ELF-1 (cell line): ENCODE measurements around the gene MARCO.
"Not testable (repeated sequence)": the region's sequence is repeated elsewhere in the genome, so short reads cannot be mapped to it uniquely, and the experiment has no call there.

Source experiments
- DNase-seq: peaks from one replicate; pipeline ENCODE4 v3.0.0-alpha.2; 2016; ENCODE audit warnings: low read depth, low spot score

The MARCO gene

GRCh38 chr2:118974103-118974993, 32.4 kb downstream of the MARCO start:
- no peak for DNase-seq

DNA sequence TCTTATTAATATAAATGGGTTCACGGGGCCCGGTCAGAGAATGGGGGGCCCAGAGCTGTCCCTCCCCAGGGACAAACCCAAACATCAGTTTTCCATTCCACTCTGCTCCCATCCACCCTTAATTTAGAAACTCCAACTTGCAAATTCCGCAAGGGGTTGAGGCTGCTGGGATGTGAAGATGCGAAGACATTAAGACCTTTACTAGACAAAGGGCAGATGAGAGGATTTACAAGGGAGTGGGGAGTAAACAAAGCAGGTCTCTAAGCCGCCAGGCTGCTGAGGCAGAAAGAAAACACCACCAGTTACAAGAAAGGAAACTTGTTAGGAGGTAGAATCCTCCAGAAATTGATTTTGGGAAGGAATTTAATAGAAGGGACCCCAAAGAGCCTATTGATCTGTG, 33.1 kb downstream of the MARCO start:
- DNase-seq = no peak

DNA sequence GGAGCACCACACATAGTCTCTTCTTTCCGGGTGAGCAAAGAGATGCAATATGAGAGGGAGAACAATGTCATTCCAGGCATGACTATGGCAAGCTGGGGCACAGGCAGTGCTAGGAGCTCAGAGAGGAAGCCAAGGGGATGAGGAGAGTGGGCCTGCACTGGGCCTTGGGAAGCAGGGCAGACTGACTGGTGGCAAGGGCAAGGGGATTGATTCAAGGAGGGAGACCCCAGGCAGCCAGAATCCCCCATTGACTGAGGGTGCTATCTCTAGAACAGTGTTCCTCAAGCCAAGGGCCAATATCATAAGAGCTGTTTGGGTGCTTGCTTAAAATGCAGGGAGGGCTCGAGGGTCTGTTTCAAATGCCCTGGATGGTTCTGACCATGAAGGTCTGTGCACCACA, 36.1 kb downstream of the MARCO start:
- no peak for DNase-seq

DNA sequence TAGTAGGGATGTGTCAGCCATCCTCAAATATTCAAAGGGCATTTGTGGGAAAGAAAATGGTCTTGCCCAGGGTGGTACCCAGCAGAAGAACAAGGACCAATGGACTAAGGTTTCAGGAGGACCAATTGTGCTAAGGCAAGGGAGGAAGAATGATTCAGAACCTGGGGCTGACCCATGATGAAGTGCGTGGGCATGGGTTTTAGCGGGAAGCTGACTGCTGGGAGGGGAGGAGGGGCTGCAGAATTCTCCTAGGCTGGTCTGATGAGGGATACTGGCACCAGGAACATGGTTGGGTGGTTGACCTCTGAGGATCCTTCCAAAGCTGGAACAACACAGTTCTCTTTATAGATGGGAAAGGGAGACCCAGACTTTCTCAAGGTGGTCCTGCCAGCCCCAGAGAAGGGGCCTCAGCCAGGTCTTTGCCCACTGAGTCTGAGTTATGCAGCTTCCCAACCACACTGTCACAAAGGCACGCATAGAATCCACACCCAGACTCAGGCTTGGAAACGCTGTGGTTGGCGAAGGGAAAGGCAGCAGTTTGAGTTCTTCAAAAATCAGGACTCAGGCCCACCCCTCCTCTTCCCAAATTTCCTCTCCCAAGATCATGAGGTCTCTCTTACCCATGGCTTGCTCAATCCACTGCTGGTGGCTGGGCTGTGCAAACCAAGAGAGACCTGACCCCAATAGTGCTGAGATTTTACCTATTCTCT, 37.3 kb downstream of the MARCO start:
- DNase-seq = no peak

- DNase-seq = no peak
Measured at GRCh38 chr2:118980022-118980421, 38.0 kb downstream of the MARCO start.

DNA sequence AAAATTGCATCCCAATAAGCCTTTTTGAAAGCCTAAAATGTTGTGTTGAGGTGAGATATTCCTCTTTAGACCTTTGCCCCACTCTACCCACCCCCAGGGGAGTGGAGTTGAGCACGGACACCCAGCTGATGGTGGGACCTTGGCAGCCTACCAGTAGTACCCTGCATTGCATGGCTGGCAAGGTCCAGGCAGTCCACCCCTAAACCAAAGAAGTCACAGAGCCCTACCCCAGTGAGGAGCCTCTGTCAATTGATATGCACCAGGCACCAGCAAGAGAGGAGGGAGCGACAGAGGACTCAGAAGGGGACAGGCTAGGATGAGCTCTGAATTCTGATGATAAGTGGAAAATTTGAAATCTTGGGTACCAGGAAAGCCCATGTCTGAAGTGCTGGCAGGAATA, 38.6 kb downstream of the MARCO start:
- DNase-seq = no peak

DNA sequence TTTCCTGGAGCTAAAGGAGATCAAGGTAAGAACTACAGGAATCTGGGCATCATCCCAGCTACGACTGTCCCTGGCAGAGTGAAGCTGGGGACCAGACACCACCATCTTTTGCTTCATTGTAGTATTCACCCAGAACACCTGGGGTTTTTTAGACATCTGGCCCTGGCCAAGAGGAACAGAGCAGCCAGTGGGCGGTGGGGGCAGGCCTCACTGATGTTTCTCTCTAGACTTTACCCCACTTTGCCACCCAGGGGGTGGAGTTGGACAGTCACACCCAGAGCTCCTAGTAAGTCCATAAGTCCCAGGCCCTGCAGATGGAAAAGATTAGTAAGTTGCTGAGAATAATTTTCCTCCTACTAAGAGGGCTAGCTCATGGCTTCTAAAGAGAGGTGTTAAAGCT, 39.6 kb downstream of the MARCO start:
- no peak for DNase-seq

DNA sequence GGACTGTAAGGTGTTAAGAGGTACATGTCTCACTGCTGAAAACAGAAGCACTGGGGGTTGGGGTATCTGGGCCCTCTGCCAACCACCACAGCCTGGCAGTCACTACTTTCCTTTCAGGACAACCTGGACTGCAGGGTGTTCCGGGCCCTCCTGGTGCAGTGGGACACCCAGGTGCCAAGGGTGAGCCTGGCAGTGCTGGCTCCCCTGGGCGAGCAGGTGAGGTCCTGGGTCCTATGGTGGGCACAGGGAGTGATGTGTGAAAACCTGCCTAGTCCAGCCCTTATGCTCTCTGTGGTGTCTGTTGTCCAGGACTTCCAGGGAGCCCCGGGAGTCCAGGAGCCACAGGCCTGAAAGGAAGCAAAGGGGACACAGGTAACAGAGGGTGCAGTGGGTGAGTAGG, 40.0 kb downstream of the MARCO start:
- DNase-seq = no peak

DNA sequence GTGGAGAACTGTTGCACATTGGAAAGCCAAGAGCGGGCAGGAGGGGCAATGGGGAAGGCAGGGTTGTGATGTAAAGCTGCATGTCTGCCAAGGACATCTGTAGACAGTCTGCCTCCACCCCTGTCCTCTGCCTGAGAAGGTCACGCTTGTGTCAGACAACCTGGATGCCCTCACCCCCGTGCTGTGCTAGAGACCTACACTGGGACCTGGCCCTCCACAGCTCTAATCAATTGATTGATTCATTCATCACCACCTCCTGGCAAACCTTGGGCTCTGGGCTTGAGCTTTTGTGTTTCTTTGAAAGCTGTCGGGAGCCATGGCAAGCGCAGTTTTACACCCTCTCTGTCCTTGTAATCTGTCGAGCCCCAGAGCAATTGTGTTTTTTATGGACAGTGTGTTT, 41.1 kb downstream of the MARCO start:
- no peak for DNase-seq

DNA sequence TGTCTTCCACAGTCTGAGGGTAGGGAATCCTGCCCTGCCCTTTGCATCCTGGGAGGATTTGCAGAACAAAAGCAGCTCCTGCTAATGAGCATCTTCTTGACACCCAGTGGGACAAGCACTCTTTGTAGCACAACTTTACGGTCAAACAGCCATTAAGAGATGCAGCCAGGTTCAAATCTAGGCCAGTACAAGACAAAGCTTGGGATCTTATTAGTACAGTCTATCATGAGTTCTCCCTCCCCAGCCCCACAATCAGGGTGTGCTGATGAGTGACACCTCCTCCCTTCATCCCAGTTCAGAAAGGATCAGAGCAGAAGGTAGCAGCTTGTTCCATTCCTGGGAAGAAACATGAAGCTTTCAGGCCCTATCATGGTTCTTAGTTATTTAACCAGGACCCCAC, 41.9 kb downstream of the MARCO start:
- no peak for DNase-seq

DNA sequence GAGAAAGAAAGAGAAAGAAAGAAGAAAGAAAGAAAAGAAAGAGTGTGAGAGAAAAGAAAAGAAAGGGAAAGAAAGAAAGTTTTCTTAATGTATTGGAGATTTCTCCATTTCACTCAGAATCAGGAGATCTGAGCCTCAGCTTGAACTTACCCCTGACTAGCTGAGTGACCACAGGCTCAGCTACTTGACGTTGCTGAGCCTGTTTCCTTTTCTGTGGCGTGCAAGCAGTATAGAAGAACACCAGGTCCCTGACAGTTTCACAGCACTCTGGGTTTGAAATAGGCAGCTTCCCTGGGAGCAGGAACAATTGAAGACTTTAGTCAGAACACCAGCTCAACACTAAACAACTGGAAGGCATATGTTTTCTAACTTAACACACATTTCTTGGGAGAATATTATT, 44.7 kb downstream of the MARCO start:
- no peak for DNase-seq

DNA sequence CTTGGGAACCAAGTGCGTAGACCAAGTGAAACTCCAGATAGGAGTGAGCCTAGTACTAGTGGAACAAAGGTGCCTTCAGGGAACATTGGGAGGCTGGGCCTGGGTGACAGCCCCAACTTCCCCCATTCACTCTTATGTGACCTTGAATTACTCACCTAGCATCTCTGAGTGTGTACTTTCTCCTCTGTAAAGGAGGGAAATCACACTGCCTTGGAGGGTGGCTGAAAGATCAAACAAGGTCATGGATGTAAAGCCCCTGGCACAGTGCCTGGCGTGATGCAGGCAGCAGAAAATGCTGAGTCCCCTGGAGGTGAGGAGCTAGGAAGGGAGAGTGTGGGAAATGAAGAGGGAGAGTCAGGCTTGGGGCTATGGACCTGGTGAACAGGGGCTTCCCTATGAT, 45.9 kb downstream of the MARCO start:
- DNase-seq = no peak

DNA sequence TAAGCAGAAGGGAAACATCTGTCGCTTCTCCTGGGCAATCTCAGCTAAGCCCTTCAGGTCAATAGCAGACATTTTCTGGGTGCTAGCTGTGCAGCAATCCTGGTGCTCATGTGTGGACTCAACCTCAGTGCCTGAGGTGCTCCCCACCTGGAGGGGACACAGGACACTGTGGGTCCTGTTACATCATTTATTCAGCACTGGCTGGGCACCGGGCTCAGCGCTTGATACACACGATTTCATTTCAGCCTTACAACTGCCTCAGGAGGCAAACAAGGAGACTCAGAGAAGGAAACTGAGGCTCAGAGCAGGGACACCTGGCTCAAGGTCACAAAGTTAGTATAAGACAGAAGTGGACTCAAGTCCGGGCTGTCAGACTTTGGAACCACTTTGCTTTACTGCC, 46.7 kb downstream of the MARCO start:
- DNase-seq = no peak

DNA sequence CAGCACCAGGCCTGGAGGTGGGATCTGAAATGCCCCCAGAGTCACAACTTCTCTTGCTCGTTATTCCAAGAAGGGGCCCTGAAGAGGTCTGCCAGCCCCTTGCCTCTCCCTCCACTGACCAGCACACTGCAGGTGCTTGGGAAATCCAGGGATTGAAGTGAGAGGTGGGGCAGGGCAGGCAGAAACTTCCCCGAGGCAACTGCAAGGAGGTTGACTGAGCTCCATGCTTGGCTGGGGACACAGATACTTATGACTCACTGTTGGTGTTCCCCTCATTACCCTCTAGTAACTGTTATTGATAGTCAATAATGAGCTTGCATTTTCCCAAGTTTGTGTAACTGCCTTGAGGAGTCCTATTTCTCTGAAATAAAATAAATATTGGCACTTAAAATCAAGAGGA, 47.5 kb downstream of the MARCO start:
- peak; percentile 34 for DNase-seq

GRCh38 chr2:118990757-118991545, 49.0 kb downstream of the MARCO start:
- no peak for DNase-seq

DNA sequence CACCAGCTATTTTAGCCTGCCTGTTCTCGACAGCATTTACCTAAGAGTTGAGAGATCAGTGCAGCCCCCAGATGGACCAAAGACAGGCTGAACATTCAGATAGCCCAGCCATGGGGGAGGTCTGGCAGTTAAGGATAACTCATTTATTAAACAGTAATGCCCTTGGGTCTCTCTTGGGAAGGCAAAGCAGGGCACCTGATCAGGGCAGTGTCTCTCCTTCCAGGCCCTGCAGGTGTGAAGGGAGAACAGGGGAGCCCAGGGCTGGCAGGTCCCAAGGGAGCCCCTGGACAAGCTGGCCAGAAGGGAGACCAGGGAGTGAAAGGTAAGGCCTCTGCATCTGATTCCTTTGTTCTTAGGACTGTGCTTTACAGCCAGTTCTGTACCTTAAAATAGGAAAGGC, 49.6 kb downstream of the MARCO start:
- no peak for DNase-seq

DNA sequence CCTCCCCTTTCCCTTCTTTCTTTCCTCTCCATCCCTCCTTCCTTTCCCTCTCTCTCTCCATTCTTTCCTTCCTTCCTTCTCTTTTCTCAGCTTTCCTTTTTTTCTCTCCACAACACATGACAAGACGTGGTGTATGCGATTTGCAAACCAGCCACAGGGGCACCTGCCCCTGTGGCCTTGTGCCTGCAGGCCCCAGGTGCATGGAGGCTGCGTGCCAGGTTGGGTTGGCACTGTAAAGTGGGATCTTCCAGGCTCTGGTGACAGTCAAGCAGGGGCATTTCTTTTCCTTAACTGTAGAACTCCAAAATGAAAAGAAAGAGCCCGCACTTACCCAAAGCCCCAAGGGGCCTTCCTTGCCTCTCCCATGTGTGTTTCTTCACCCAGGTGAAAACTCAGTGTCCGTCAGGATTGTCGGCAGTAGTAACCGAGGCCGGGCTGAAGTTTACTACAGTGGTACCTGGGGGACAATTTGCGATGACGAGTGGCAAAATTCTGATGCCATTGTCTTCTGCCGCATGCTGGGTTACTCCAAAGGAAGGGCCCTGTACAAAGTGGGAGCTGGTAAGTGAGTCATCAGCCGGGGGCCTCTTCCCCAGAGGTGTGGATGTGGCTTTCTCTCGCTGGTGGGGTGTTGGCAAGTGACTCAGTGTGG, 50.9 kb downstream of the MARCO start:
- DNase-seq = no peak

- no peak for DNase-seq
Measured at GRCh38 chr2:118993392-118993752, 51.4 kb downstream of the MARCO start.

- DNase-seq = no peak
Measured at GRCh38 chr2:118994172-118994700, 52.2 kb downstream of the MARCO start.

GRCh38 chr2:118994778-118995177, 52.8 kb downstream of the MARCO start:
- DNase-seq = no peak

- not testable (repeated sequence) for DNase-seq
Measured at GRCh38 chr2:119003856-119004255, 61.9 kb downstream of the MARCO start.

DNA sequence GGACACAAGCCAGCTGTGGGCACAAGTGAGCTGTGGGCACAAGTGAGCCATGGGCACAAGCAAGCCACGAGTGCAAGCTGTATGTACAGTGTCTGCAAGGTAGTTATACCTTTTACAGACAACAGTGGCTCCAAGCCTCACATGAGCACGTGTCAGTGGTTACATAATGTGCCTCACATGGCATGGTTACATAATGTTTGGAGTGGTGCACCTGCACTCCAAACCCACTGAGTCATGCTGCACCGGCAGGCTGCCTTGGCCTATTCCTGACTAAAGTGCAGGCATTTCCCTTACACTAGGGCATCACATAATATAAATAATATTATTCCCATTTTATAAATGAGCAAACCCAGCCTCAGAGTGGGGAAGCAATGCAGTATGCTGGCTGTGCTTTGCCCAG, 62.6 kb downstream of the MARCO start:
- no peak for DNase-seq
